ENCODE data around the gene COX4I1. TPM values are rescaled to one million over a fixed set of nuclear protein-coding genes. Genes with fewer than 3 reads are reported as not detected.
"Not testable (repeated sequence)": the region's sequence is repeated elsewhere in the genome, so short reads cannot be mapped to it uniquely, and the experiment has no call there.

COX4I1 gene
- total RNA-seq, 4 donors from 2014 or later: 379 to 637 (median 462) TPM

DNA sequence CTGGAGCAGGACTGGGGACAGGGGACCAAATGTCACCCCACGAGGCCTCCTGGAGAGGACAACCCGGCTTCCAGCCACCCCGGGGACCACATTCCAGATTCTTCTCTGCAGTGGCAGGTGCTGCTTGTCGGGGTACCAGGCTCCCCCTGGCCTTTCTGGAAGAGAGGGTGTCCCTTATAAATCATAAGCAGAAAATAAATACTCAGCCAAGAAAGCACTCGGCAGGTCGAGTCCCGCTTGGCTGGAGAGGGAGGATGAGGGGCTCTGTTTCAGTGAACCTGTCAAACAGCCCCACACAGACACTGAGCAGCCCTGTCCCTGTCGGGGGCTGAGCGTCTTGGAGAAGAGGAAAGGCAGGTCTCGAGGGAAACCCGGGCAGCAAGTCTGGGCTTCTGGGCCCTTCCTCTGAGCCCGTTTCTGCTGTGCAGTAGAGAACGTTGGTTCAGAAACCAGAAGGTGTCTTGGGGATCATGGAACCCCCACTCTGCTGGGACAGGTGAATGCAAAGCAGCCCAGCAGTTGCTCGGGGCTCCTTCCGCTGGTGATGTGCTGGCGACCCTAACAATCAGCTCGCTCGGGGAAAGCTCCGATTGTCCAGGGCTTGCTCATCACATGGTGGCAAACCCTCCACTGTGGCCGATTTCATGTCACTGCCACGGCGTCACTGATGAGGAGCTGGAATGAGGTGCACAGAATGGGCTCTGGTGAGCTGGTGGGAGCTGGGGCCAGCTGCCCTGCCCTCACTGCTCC lies 36.6 kb downstream of the COX4I1 start:
- TF ChIP-seq, protein P1, sequence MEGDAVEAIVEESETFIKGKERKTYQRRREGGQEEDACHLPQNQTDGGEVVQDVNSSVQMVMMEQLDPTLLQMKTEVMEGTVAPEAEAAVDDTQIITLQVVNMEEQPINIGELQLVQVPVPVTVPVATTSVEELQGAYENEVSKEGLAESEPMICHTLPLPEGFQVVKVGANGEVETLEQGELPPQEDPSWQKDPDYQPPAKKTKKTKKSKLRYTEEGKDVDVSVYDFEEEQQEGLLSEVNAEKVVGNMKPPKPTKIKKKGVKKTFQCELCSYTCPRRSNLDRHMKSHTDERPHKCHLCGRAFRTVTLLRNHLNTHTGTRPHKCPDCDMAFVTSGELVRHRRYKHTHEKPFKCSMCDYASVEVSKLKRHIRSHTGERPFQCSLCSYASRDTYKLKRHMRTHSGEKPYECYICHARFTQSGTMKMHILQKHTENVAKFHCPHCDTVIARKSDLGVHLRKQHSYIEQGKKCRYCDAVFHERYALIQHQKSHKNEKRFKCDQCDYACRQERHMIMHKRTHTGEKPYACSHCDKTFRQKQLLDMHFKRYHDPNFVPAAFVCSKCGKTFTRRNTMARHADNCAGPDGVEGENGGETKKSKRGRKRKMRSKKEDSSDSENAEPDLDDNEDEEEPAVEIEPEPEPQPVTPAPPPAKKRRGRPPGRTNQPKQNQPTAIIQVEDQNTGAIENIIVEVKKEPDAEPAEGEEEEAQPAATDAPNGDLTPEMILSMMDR (IDR thresholded peaks at IDR 0.05): no peak
- no peak for ATAC-seq (ENCODE audit: low FRiP score)
- DNase-seq (ENCODE audit: low spot score): no peak

DNA sequence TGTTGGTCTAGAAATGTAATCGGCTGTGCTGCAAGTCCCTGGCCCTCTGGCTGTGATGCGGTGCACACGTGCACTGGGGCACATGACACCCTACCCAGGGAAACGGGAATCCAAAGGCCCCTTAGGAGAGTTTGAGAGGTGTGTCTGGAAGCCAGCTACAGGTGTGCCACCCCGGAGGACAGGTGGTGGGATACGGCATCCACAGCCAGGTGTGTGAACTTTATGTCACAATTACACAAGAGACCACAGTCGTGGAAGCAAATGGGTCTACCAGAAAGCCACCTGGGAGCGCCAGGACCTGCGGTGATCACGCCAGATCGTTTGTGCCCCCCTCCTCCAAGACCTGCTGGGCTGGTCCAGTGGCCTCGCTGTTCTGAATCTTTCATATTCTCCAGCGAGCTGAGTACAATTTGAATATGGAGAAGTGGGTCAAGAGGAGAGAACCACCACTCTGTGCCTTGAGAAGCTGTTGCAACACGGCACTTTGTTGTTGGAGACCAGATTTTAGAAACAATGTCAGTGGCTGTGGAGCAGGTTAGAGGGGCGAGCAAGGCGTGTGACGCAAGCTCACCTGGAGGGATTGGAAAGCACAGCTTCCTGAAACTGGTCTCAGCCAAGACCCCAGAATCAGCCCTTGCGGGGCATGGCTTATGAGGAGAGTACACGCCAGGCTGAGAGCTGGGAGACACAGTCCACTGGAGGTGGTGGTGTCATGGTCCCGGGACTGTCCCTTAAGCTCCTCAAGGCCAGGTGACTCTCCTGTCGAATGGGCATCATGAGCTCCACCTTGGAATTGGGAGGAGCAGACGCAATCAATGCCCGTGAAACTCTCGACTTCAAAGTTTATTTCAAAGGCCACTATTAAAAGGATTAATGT lies 37.4 kb downstream of the COX4I1 start:
- TF ChIP-seq, protein P1 (IDR thresholded peaks at IDR 0.05): no peak
- DNase-seq (ENCODE audit: low spot score) (no peak), ATAC-seq (ENCODE audit: low FRiP score) (no peak)

DNA sequence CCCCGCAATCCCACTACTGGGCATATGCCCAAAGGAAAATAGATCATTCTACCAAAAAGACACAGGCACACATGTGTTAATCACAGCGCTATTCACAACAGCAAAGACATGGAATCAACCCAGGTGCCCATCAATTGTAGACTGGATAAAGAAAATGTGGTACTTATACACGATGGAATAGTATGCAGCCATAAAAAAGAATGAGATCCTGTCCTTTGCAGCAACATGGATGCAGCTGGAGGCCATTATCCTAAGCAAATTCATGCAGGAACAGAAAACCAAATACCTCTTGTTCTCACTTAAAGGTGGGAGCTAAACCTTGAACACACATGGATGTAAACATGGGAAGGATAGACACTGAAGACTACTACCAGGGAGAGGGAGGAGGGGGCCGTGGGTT lies 38.2 kb downstream of the COX4I1 start:
- ATAC-seq (ENCODE audit: low FRiP score); DNase-seq (ENCODE audit: low spot score): not testable (repeated sequence)

DNA sequence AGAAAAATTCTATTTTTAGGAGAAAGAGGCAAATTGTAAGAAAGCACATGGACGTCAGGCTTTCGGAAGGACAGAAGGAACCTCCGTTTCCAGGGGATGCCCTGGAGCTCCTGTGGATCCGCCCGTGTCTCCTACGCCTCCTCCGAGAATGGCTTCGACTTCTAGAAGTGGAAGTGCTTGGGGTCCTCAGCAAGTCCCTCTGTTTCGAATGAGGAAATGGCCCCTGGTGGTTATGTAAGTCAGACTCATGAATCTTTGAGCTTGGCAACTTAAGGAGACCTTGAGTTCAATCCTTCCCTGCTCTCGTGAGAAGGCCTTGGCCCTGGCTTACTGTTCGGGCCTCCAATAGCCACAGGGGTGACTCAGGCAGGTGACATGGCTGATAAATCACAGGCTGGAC lies 38.9 kb downstream of the COX4I1 start:
- no peak for ATAC-seq (ENCODE audit: low FRiP score)
- TF ChIP-seq, protein P1 (IDR thresholded peaks at IDR 0.05): no peak
- DNase-seq (ENCODE audit: low spot score): no peak

DNA sequence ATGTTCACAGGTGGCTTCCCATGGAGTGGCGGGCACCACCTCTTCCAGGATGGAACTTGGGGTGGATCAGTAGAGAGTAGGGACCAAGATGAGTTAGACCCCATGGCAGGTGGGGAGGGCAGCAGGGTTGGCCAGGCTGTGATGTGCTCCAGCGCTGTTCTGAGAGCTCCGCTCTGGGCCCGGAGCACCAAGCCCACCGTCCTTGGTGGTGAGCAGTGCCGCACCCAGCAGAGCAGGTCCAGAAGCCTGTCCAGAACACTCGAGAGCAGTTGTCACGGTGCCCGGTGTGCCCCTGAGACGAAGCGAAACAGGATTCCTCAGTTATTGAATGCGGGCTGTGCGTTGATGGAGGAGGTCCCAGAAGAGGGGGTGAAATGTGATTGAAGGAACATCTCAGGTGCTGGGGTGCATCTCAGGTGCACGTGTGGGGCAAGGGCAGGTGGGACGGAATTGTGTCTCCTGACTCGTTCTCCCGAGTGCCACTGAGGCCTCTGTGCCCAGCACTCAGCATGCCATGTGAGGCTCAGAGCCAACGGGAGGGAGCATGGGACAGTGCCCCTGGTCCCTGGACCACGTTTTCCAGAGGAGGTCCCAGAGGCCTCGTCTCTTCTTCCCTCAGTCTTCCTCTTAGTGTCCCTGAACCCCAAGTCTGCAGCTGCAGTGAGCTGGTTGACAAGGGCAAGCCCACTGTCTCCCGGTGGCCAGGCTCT lies 39.5 kb downstream of the COX4I1 start:
- DNase-seq (ENCODE audit: low spot score): no peak
- TF ChIP-seq, protein P1 (IDR thresholded peaks at IDR 0.05): no peak

DNA sequence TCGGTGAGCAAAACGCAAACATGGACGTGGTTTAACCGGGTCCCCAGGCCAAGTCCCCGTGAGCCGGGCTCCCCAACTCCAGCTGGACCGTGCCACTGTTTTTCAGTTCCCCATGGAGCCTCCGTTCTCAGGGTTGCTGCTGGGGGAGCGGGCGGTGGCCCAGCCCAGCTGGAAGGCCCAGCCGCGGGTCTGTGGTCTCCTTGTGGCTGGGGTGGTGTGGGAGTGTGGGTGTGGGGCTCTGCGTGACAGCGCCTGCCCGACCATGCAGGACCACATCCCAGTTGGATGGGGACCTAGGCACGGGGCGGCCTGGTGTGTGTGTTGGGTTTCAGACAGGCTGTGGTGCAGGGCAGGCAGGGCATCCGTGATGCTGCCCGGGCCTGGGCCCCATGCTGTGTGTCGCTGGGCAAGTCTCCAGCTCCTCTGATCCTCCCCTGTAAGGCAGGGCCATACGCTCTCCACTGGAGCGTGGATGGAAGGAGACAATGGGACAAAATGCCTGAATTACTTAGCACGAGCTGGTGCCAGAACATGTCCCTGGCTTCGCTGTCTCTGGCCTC lies 40.3 kb downstream of the COX4I1 start:
- ATAC-seq (ENCODE audit: low FRiP score): no peak
- DNase-seq (ENCODE audit: low spot score): no peak

More for the DNA sequence above, 39.5 kb downstream of the COX4I1 start:
- ATAC-seq (ENCODE audit: low FRiP score): no peak

More for the DNA sequence above, 40.3 kb downstream of the COX4I1 start:
- TF ChIP-seq, protein P1 (IDR thresholded peaks at IDR 0.05): no peak

All from omental fat pad (tissue), 4 donors.